ENCODE results near the gene ATP10B.

DNA sequence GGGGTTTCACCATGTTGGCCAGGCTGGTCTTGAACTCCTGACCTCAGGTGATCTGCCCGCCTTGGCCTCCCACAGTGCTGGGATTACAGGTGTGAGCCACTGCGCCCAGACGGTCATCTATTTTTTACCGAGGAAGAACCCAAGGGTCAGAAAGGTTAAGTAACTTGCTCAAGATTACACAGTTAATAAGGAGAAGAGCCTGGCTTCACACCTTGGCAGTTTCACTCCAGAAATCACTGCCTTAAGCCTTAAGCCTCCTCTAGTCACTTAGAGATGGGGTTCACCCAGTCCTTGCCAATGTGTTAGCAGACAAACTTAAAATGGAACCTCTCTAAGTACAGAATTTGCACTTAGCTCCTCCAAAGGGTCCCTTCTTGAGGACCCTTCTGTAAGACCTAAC lies 314.1 kb downstream of the ATP10B start:
- TF ChIP-seq POLR2A (IDR thresholded peaks at IDR 0.05; ENCODE audit: low read length): no peak
- TF ChIP-seq GATA1 (IDR thresholded peaks at IDR 0.05; ENCODE audit: low read depth, low read length): no peak

Data from erythroblast (primary cell).